ENCODE measurements around the gene RAB8B. TPM values are rescaled to one million over a fixed set of nuclear protein-coding genes. Genes with fewer than 3 reads are reported as not detected.

The RAB8B gene
- total RNA-seq, 1 experiment from 2014 or later = 8.5 TPM

DNA sequence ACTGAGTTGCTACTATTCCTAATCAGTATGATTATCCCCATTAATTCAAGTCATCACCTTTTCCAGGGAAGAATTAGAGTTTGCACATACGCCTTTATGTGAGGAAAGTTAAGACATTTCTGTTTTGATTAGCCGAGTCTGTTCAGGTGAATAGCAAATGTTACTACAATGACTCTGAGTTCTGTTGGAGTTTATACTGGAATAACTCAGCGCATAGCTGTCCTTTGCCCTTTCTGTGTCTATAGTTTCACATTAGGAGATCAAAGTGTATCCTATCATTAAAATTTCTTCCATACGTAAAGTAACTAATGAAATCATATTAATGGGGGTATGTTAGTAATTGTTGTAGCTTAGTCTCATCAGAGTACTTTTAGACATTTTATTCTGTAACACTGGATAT, 4.9 kb downstream of the RAB8B start:
- H2AFZ ChIP-seq (ENCODE audit: low read length) = no peak overlapping the region
- H3K27ac ChIP-seq (ENCODE audit: low read length) = no peak overlapping the region
- no peak for TF ChIP-seq EZH2 (IDR thresholded peaks at IDR 0.05; ENCODE audit: low read length, unreplicated experiment)
- no peak for TF ChIP-seq EZH2phosphoT487 (IDR thresholded peaks at IDR 0.05; ENCODE audit: borderline replicate concordance, low read length)
- TF ChIP-seq, protein P1, sequence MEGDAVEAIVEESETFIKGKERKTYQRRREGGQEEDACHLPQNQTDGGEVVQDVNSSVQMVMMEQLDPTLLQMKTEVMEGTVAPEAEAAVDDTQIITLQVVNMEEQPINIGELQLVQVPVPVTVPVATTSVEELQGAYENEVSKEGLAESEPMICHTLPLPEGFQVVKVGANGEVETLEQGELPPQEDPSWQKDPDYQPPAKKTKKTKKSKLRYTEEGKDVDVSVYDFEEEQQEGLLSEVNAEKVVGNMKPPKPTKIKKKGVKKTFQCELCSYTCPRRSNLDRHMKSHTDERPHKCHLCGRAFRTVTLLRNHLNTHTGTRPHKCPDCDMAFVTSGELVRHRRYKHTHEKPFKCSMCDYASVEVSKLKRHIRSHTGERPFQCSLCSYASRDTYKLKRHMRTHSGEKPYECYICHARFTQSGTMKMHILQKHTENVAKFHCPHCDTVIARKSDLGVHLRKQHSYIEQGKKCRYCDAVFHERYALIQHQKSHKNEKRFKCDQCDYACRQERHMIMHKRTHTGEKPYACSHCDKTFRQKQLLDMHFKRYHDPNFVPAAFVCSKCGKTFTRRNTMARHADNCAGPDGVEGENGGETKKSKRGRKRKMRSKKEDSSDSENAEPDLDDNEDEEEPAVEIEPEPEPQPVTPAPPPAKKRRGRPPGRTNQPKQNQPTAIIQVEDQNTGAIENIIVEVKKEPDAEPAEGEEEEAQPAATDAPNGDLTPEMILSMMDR (conservative IDR thresholded peaks at IDR 0.05; ENCODE audit: low read depth, low read length) = no peak
- BruUV-seq (replicated peaks) = no TSS peak
- H3K4me1 ChIP-seq (ENCODE audit: insufficient read depth, low read length) = peaks cover 38% of the 10 kb centered on the region
- H3K4me3 ChIP-seq (ENCODE audit: low read length) = 0 out of 2 replicates have a peak overlapping the region, but pooled peaks have one; percentile 15
- ChIA-PET CTCF (no interaction called here), POLR2A (ENCODE audit: unreplicated experiment) (interaction anchor here (0.6 kb wide), 1 partner anchor 13 kb away, joined by 3 read pairs; no protein-coding TSS in a partner anchor)
- no peaks in the 10 kb centered on the region for H3K36me3 ChIP-seq (ENCODE audit: low read depth, low read length)
- peak overlapping the region; percentile 46 for H3K4me2 ChIP-seq (ENCODE audit: low read length)
- no peaks in the 10 kb centered on the region for H3F3A ChIP-seq (ENCODE audit: low read length, unreplicated experiment)
- H3K9me3 ChIP-seq (ENCODE audit: low read length) = no peaks in the 10 kb centered on the region
- H3K79me2 ChIP-seq (ENCODE audit: low read length) = peaks cover 62% of the 10 kb centered on the region
- intact Hi-C loops (cut with micrococcal nuclease) = loop anchor here (5.0 to 10.0 kb wide), 2 partner anchors 37 to 70 kb away; partner anchors contain the start of genes LACTB and RPS27L
- no peaks in the 10 kb centered on the region for H4K20me1 ChIP-seq (ENCODE audit: low read length)
- H3K9me2 ChIP-seq (replicated peaks; ENCODE audit: low read length) = no peaks in the 10 kb centered on the region
- no peak overlapping the region for H3K9ac ChIP-seq (ENCODE audit: low read length)
- H3K27me3 ChIP-seq (ENCODE audit: low read length) = no peaks in the 10 kb centered on the region
- no peak for DNase-seq
- ATAC-seq = no peak

- POLR2A ChIA-PET (ENCODE audit: unreplicated experiment) = interaction anchor here (0.6 kb wide), 1 partner anchor 12 kb away, joined by 3 read pairs; no protein-coding TSS in a partner anchor
- no peak for TF ChIP-seq EZH2 (IDR thresholded peaks at IDR 0.05; ENCODE audit: low read length, unreplicated experiment)
- TF ChIP-seq EZH2phosphoT487 (IDR thresholded peaks at IDR 0.05; ENCODE audit: borderline replicate concordance, low read length) = no peak
- TF ChIP-seq, protein P1 (conservative IDR thresholded peaks at IDR 0.05; ENCODE audit: low read depth, low read length) = no peak
Observed at GRCh38 chr15:63194880-63195568, 5.6 kb downstream of the RAB8B start.

GRCh38 chr15:63195569-63196015, 6.2 kb downstream of the RAB8B start:
- Histone ChIP-seq H3K9ac (ENCODE audit: low read length) (no peak overlapping the region), H3F3A (ENCODE audit: low read length, unreplicated experiment) (no peaks in the 10 kb centered on the region), H3K9me2 (replicated peaks; ENCODE audit: low read length) (no peaks in the 10 kb centered on the region), H2AFZ (ENCODE audit: low read length) (no peak overlapping the region), H3K9me3 (ENCODE audit: low read length) (no peaks in the 10 kb centered on the region), H3K4me2 (ENCODE audit: low read length) (no peak overlapping the region), H3K36me3 (ENCODE audit: low read depth, low read length) (no peaks in the 10 kb centered on the region), H3K4me1 (ENCODE audit: insufficient read depth, low read length) (peaks cover 42% of the 10 kb centered on the region), H4K20me1 (ENCODE audit: low read length) (no peaks in the 10 kb centered on the region), H3K27ac (ENCODE audit: low read length) (no peak overlapping the region), H3K79me2 (ENCODE audit: low read length) (peaks cover 63% of the 10 kb centered on the region), H3K4me3 (ENCODE audit: low read length) (no peak overlapping the region), H3K27me3 (ENCODE audit: low read length) (no peaks in the 10 kb centered on the region)
- POLR2A ChIA-PET (ENCODE audit: unreplicated experiment) = no interaction called here
- CTCF ChIA-PET = no interaction called here
- DNase-seq (no peak), ATAC-seq (no peak)
- intact Hi-C loops (cut with micrococcal nuclease) = loop anchor here (10.0 kb wide), 1 partner anchor 71 kb away; the partner anchor contains the start of gene LACTB
- TF ChIP-seq EZH2phosphoT487 (IDR thresholded peaks at IDR 0.05; ENCODE audit: borderline replicate concordance, low read length) (no peak), EZH2 (IDR thresholded peaks at IDR 0.05; ENCODE audit: low read length, unreplicated experiment) (no peak)
- TF ChIP-seq, protein P1 (conservative IDR thresholded peaks at IDR 0.05; ENCODE audit: low read depth, low read length) = no peak
- no TSS peak for BruUV-seq (replicated peaks)

More at GRCh38 chr15:63194880-63195568, 5.6 kb downstream of the RAB8B start:
- Histone ChIP-seq H3K4me1 (ENCODE audit: insufficient read depth, low read length) (peaks cover 44% of the 10 kb centered on the region), H3F3A (ENCODE audit: low read length, unreplicated experiment) (no peaks in the 10 kb centered on the region), H3K79me2 (ENCODE audit: low read length) (peaks cover 63% of the 10 kb centered on the region), H3K27me3 (ENCODE audit: low read length) (no peaks in the 10 kb centered on the region), H3K4me3 (ENCODE audit: low read length) (no peak overlapping the region), H3K9me3 (ENCODE audit: low read length) (no peaks in the 10 kb centered on the region), H3K27ac (ENCODE audit: low read length) (no peak overlapping the region), H3K36me3 (ENCODE audit: low read depth, low read length) (no peaks in the 10 kb centered on the region), H3K9me2 (replicated peaks; ENCODE audit: low read length) (no peaks in the 10 kb centered on the region), H4K20me1 (ENCODE audit: low read length) (no peaks in the 10 kb centered on the region), H2AFZ (ENCODE audit: low read length) (no peak overlapping the region), H3K9ac (ENCODE audit: low read length) (no peak overlapping the region), H3K4me2 (ENCODE audit: low read length) (no peak overlapping the region)
- DNase-seq (no peak), ATAC-seq (no peak)
- CTCF ChIA-PET = no interaction called here
- intact Hi-C loops (cut with micrococcal nuclease) = loop anchor here (5.0 to 10.0 kb wide), 2 partner anchors 38 to 70 kb away; partner anchors contain the start of genes LACTB and RPS27L
- BruUV-seq (replicated peaks) = no TSS peak
